ENCODE data around the gene KLC3.
A peak's percentile ranks its signal among the peaks of the same experiment; 100 is the strongest.
"Not testable (repeated sequence)": the region's sequence is repeated elsewhere in the genome, so short reads cannot be mapped to it uniquely, and the experiment has no call there.

The KLC3 gene

DNA sequence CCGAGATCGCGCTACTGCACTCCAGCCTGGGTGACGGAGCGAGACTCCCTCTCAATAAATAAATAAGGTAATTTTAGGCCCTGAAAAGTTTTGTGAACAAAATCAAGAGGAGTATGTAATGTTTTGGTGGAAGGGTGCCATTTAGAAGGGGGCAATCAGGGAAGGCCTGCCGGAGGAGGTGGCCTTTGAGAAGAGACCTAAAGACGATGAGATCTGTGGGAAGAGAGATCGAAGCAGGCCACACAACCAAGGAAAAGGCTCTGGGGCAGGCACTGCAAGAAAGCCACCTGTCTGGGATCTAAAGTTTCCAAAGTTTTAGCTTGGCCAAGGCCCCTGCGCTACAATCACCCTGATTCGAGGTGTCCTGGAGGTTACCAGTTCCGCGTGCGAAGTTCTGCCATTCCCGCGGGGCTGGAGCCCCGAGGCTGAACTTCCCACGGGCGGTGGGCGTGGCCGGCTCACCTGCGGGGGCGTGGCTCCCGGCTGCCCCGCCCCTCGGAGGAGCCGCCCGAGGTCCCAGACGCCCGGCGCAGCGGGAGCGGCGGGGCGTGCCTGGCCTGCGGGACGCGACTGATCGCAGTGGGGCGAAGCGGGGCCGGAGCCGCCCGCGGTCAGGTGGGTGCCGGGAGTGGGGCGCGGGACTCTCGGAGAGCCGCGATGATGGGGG is at the start of gene KLC3:
Gene KLC3, plus strand, starts transcription at position 519 of the 667 bp plus-strand sequence. CDS start 4,792 bp downstream, outside the sequence.
- peak; percentile 12 to 37 for DNase-seq

DNA sequence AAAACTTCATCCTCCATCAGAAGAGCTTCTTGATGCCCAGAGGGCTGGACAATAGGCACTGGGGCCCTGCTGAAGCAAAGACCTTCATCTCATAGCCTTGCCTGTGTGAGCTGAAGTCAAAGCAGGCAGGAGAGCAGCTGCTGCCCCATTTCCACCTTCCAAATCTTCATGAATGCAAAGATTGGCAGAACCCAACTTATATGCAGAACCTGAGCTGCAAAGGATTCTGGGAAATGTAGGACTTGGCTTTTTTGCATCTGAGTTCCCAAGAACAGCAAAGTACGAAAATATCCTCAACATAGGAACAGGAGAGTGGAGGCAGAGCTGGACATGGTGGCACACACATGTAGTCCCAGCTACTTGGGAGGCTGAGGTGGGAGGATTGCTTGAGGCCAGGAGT is 48.7 kb upstream of the KLC3 start:
- no peak for DNase-seq

DNA sequence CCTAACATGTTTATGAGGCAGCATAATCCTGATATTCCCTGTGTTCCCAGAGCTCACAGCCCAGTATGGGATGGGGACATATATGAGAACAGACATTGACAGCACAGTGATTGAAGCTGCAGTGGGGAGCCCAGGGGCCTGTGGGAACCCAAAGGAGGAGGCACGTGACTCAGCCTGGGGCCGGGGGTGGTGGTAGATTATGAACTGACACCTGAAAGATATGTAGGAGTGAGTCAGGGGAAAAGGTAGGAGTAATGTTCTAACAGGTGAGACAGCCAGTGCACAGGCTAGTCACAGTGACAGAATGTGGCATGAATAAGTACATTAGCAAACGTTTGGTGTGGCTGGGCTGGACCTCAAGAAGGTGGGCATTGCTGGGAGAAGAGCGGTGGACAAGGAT is 46.9 kb upstream of the KLC3 start:
- DNase-seq, result peak in 1 of 2 experiments; percentile 6

DNA sequence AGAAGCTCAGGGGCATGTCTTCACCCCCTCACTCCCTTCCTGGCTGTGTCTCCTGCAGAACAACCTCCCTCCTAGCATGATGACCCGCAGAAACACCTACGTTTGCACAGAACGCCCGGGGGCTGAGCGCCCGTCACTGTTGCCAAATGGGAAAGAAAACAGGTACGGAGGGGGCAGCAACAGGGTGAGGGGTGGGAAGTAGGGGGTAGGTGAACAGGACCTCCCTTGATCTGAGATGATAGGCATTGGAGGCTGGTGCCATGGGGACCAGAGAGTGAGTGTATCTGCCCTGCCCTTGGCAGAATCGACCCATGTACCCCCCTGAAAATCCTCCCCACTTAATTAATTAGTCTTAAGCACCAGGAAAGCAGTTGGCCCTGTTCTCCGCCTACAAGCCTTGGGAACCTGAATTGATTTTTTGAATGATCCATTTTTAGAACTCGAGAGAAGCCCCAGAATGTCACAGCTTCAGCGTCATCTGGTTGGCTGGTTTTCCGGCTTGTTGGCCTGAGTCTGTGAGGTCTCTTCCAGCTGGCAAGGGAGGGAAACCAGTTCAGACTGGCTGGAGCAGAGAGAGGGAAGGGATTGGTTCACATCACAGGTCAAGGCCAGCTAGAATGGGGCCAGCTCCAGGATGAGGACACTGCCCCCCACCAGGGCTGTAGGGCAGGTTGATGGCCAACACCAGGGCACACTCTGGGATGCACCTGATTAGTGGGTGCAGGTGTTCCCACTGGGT is 46.1 kb upstream of the KLC3 start:
- DNase-seq, result no peak

DNA sequence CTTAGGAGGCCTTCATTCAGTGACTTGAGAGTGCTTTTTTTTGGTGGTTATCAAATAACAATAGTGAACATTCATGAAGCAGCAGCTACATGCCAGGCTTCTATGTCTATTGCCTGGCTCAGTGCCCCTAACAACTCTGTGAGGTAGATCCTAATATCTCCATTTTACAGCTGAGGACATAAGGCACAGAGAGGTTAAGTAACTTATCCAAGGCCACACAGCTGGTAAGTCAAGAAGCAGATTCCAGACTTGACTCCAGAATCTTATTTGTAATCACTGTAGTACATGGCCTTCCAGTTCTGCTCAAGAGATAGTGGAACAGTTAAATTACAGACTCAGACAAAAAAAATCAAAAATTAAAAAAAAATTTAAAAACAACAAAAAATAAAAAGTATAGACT is 44.7 kb upstream of the KLC3 start:
- DNase-seq, result no peak

DNA sequence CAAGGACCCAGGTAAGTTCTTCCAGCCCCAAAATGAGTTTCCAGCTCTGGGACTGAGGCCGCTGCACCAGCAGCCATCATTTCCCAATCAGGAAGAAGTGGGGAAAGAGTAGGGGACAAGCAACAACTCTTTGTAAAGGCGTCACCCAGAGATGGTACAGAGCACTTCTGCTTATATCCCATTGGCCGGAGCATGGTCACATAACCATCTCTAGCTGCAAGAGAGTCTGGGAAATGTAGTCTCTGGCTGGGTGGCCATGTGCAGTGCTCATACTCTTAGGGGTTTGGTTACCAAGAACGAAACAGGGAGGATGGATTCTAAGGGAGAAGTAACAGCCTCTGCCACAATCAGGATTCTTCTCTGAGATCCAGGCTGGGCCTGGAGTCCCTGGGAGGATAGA is 44.2 kb upstream of the KLC3 start:
- no peak for DNase-seq

DNA sequence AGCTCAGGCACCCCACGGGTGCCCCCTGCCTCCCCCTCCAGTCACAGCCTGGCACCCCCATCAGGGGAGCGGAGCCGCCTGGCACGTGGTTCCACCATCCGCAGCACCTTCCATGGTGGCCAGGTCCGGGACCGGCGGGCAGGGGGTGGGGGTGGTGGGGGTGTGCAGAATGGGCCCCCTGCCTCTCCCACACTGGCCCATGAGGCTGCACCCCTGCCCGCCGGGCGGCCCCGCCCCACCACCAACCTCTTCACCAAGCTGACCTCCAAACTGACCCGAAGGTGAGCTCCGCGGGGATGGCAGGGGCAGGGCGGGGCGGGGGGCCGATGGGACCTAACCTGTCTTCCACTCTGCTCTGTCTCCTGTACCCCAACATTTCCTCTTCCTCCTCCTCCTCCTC is 42.9 kb upstream of the KLC3 start:
- DNase-seq, result no peak

DNA sequence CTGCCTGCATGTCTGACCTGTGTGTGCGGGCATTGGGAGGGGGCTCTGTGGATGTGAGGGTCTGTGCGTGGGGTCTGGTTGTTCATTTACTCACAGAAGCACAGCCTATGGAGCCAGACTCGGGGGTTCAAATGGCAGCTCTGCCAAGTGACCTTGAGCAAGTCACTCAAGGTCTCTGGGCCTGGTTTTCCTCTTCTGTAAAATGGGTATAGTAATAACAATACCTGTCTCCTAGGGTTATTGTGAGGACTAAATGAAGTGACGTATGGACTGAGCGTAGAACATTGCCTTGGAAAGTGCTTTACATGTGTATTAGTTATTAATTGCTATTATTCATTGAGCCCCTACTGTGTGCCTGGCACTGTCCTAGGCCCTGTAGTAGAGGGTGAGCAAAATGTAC is 42.3 kb upstream of the KLC3 start:
- DNase-seq, result no peak

DNA sequence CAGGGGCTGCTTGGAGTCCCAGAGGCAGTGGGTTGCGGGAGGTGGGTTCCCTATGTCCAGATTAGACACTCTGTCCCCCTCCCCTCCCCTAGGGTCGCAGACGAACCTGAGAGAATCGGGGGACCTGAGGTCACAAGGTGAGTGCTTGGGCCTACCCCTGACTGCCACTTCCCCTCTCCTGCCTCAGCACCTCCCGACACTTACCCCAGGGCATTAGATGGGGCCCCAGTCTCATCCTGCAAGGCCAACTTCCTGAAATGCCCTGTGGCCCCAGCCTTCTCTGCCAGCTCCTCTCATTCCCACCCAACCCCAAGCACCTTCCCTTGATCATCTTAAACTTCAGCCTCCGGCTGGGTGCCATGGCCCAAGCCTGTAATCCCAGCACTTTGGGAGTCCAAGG is 40.8 kb upstream of the KLC3 start:
- DNase-seq, result no peak

DNA sequence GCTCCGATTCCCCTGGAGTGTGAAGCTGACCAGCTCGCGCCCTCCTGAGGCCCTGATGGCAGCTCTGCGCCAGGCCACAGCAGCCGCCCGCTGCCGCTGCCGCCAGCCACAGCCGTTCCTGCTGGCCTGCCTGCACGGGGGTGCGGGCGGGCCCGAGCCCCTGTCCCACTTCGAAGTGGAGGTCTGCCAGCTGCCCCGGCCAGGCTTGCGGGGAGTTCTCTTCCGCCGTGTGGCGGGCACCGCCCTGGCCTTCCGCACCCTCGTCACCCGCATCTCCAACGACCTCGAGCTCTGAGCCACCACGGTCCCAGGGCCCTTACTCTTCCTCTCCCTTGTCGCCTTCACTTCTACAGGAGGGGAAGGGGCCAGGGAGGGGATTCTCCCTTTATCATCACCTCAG is 38.1 kb upstream of the KLC3 start:
- no peak for DNase-seq

DNA sequence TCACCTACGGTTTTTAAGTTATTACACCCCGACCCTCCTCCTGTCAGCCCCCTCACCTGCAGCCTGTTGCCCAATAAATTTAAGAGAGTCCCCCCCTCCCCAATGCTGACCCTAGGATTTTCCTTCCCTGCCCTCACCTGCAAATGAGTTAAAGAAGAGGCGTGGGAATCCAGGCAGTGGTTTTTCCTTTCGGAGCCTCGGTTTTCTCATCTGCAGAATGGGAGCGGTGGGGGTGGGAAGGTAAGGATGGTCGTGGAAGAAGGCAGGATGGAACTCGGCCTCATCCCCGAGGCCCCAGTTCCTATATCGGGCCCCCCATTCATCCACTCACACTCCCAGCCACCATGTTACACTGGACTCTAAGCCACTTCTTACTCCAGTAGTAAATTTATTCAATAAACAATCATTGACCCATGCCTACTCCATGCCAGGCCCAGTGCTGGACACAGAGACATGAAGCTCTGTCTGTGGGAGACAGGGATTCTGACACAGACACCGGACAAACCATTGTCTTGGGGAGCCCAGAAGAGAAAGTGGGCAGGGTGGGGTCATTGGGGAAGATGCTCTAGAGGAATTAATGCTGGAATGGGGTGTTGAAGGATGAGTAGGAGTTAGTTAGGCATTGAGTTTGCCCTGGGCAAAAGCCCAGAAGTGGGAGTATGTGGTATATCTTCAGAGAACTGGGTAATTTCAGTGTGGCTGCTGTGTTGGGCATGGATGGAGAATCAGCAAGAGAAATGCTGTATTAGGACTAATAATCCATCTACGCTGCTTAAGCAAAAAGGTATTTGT is 37.1 kb upstream of the KLC3 start:
- DNase-seq, result no peak

DNA sequence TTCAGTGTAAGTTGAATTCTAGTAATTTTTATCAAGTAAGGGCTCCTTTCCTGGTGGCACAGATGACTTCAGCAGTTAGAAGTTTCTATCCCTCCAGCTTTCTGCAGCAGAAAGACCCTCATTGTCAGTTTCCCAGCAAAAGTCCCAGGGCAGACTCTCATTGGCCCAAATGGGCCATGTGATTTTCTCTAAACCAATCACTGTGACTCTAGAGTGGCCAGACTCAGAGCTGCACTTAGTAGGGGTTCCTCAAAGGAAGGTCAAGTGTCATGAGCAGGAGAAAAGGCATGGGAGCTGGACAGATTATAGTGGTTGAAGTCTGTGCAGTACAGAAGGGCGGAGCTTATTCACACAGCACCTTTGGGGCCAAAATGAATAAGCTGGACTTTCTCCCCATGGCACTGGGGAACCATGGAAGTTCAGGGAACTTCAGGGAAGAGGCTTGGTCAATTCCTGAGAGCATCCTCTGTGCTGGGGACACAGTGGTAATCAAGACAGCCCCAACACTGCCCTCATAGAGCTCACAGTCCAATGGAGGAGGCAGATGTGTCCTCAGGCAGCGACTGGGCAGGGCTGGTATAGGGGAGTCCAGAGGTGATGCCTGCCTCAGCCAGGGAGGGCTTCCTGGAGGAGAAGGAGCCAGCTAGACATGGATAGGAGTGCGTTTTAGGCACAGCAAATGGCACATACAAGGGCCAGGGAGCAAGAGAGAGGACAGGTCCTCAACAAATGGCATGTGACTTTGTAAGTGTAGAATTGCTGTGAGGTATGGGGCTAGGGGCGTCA is 36.2 kb upstream of the KLC3 start:
- DNase-seq, result no peak

DNA sequence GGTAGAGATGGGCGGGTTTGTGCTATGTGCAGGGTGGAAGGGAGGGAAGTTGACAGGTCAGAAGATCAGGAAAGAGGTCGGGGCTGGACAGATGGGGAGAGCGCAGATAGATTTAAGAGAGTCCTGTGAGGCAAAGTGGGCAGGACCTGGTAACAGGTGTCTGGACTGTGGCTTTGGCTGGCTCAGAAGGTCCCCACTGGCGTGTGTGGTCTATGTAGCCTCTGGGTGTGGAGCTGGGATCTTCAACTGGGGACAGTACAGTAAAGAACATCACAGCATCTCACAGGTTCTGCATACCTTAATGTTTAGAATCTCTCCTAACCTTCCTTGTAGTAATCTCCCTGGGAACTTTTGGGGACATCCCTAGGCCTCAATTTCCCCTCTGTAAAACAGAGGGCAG is 35.5 kb upstream of the KLC3 start:
- DNase-seq, result no peak

DNA sequence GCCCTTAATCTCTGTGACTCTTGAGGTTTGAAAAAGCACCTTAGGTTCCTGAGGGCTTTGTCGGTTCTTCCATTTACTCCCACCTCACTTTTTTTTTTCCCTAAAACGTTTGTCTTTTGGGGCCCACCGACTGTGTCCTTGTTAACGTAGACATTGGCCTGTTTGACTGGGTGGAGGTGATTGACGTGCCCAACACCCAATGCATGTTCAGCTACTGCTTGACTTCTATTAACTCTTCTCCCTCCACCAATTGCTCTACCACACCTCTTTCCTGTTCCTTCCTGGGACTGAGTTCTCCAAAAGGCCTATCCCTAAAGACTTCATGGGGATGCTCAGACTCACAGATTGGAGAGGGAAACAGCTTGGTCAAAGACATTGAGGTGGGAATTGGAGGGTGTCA is 35.1 kb upstream of the KLC3 start:
- DNase-seq, result no peak

DNA sequence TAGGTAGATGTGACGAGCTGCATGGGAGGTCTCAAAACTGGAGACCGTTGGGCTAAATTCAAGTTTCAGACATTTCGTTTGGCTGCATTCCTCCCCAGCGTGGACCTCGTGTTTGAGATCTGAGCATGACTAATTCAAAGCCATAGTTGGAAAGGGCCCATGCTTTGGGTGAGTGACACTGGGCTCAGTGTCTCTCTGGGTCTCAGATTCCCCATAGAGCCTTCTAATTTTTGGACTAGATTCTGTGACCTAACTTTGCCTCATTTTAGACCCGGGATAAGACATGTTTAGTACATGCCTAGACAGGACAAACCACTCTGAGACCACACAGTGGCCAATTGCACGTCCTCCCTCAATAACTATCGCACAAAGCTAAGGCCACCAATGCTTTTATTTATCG is 34.5 kb upstream of the KLC3 start:
- no peak for DNase-seq

DNA sequence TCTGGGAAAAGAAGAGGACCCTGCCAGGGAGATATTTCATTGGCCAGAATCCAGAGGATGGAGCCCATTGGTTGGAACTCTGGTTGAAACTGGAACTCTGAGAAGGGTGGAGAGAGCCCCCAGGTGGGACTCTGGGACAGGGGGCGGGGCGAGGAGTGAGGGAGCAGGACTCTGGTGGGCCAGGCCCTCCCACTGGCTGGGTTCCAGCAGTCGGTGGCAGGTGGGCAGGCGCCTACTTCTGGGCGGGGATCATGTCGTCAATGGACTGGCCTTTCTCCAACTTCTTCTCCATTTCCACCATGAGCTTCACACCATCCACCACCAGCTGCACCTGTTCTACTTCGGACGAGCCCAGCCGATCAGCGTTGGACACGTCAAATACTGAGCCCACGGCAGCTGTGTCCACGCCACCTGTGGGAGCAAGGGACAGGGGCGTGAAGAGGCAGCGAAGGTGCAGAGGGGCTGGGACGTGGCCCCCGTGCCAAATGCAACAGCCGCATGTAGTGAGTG is 34.0 kb upstream of the KLC3 start:
- no peak for DNase-seq

DNA sequence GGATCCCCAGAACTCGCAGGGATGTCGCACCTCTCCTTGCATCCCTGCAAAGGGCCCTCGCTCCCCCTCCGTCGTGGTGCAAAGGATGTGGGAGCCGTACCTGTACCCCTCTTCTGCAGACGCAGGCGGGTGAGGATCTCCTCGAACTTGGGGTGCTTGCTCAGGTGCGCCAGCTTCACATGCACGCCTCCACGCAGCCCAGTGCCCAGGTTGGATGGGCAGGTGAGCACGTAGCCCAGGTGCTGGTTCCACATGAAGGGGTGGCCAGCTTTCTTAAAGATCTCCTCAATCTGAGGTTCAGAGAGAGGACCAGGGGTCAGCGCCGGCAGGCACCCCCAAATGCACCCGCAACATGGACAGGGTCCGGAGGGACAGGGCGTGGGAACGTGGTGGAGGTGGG is 33.2 kb upstream of the KLC3 start:
- no peak for DNase-seq

DNA sequence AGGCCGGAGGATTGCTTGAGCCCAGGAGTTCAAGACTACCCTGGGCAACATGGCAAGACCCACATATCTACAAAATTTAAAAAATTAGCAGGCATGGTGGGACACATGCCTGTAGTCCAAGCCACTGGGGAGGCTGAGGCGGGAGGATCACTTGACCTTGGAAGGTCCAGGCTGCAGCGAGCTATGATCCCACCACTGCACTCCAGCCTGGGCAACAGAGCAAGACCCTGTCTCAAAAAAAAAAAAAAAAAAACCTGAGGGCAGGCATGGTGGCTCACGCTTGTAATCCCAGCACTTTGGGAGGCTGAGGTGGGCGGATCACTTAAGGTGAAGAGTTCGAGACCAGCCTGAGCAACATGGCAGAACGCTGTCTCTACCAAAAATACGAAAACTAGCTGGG is 31.2 kb upstream of the KLC3 start:
- DNase-seq, result not testable (repeated sequence)

DNA sequence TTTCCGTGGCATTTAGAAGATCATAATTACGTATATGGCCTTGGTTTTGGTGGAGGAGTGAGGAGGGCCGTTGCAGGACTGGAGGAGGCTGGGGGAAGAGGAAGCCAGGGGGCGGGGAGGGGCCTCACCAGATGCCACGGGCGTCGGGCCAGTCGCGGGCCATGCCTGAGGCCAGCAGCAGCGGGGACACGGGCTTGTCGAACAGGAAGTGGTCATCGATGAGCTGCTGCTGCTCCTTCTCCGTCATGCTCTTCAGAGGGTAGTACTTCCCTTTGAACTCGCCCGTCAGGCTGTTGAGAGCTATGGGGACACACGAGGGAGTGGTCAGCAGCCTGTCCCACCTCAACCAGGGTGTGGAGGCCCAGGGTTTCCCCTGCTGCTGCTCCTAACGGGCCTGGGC is 28.9 kb upstream of the KLC3 start:
- no peak for DNase-seq

DNA sequence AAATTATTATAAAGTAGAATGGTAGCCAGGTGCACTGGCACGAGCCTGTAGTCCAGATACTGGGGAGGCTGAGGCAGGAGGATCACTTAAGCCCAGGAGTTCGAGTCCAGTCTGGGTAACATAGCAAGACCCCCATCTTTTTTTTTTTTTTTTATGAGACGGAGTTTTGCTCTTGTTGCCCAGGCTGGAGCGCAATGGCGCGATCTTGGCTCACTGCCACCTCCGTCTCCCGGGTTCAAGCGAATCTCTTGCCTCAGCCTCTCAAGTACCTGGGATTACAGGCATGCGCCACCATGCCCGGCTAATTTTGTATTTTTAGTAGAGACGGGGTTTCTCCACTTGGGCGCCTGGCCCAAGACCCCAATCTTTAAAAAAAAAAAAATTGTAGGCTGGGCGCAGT is 28.3 kb upstream of the KLC3 start:
- not testable (repeated sequence) for DNase-seq

DNA sequence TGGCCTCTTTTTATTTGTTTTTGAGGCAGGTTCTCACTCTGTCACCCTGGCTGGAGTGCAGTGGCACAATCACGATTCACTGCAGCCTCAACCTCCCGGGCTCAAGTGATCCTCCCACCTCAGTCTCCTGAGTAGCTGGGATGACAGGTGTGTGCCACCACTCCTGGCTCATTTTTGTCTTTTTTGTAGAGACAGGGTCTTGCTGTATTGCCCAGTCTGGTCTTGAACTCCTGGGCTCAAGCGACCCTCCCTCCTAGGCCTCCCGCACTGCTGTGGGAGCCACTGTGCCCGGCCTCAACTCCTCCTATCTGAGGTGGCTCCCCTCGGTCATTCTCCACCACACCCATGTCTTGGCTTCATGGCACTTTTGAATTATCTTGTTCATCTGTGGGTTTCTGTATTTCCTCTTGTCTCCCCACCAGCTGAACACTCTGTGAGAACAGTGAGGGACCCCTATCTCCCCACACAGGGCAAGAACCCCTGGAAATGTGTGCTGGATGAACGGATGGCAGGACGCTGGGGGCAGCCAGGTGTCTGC is 25.8 kb upstream of the KLC3 start:
- no peak for DNase-seq

DNA sequence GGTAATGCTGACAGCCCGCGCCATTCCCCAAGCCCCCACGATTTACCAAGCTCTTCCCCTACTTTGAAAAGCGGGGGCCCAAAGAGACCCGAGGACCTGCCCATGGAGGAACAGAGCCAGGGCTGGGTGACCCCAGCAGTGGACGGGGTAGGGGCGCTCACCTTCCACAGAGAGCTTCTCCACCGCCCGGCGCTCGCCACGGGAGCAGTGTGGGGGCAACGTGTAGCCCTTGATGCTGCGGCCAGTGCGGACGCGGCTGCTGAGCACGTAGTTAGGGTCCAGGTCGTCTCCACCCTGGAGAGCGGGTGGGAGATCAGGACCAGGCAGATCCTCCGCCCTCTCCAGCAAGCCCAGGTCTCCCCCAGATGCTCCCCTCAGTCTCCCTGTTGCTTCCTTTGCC is 25.2 kb upstream of the KLC3 start:
- no peak for DNase-seq

Data from activated CD4-positive, alpha-beta T cell treated with anti-CD3 and anti-CD28 coated beads, Interleukin-2, amount 50 U/mL, for 4 hours (primary cell).